CMK (cell line): ENCODE data around the gene ZNF579.
"Not testable (repeated sequence)": the region's sequence is repeated elsewhere in the genome, so short reads cannot be mapped to it uniquely, and the experiment has no call there.

Experiments used
- DNase-seq: peaks from one replicate; pipeline ENCODE4 v3.0.0-alpha.2; 2010; ENCODE audit warnings: low read depth

Gene ZNF579

GRCh38 chr19:55593096-55593772 lies 12.6 kb upstream of the ZNF579 start:
- DNase-seq = no peak

- no peak for DNase-seq
These were observed 11.9 kb upstream of the ZNF579 start for GRCh38 chr19:55592391-55593090.

- no peak for DNase-seq
These were observed 10.9 kb upstream of the ZNF579 start for GRCh38 chr19:55591555-55591954.

- DNase-seq = no peak
These were observed 10.0 kb upstream of the ZNF579 start for GRCh38 chr19:55590617-55591016.

GRCh38 chr19:55590109-55590508 lies 9.5 kb upstream of the ZNF579 start:
- no peak for DNase-seq

GRCh38 chr19:55588738-55589137 lies 8.1 kb upstream of the ZNF579 start:
- no peak for DNase-seq

- DNase-seq = peak; percentile 81
These were observed 6.5 kb upstream of the ZNF579 start for GRCh38 chr19:55586976-55587668.

- no peak for DNase-seq
These were observed 5.2 kb upstream of the ZNF579 start for GRCh38 chr19:55585658-55586339.

GRCh38 chr19:55584871-55585270 lies 4.2 kb upstream of the ZNF579 start:
- DNase-seq = no peak

GRCh38 chr19:55583897-55584296 lies 3.2 kb upstream of the ZNF579 start:
- DNase-seq = not testable (repeated sequence)

- not testable (repeated sequence) for DNase-seq
These were observed 1.6 kb upstream of the ZNF579 start for GRCh38 chr19:55582284-55582683.

- no peak for DNase-seq
These were observed 1.2 kb upstream of the ZNF579 start for GRCh38 chr19:55581823-55582223.

- DNase-seq = no peak
These were observed 636 bp upstream of the ZNF579 start for GRCh38 chr19:55581145-55581822.

- no peak for DNase-seq
These were observed 654 bp downstream of the ZNF579 start for GRCh38 chr19:55579766-55580621.

- DNase-seq = no peak
These were observed 1.6 kb downstream of the ZNF579 start for GRCh38 chr19:55578761-55579747.

GRCh38 chr19:55578031-55578760 lies 2.5 kb downstream of the ZNF579 start:
- DNase-seq = no peak

- no peak for DNase-seq
These were observed 3.9 kb downstream of the ZNF579 start for GRCh38 chr19:55576746-55577145.

- DNase-seq = not testable (repeated sequence)
These were observed 6.7 kb downstream of the ZNF579 start for GRCh38 chr19:55573929-55574328.

- not testable (repeated sequence) for DNase-seq
These were observed 11.2 kb downstream of the ZNF579 start for GRCh38 chr19:55569477-55569876.
